GM19035 (cell line): ENCODE data around the gene MYL12A.
"Not testable (repeated sequence)": the region's sequence is repeated elsewhere in the genome, so short reads cannot be mapped to it uniquely, and the experiment has no call there.

ENCODE experiments used
- ATAC-seq: cut with Tn5 transposase; IDR thresholded peaks from one replicate; pipeline ENCODE4 v1.9.1; 2021; ENCODE audit not compliant: unreplicated experiment

The MYL12A gene

GRCh38 chr18:3247240-3248061 is at the start of gene MYL12A:
Gene MYL12A, plus strand, starts transcription at chr18:3247801. Its CDS starts 5,447 bp downstream, at chr18:3253248.
- peak; percentile 85 for ATAC-seq

- ATAC-seq: not testable (repeated sequence)
Measured at GRCh38 chr18:3198260-3198860, 49.2 kb upstream of the MYL12A start.

GRCh38 chr18:3199942-3200645 is 47.5 kb upstream of the MYL12A start:
- no peak for ATAC-seq

- ATAC-seq: no peak
Measured at GRCh38 chr18:3205239-3205638, 42.4 kb upstream of the MYL12A start.

- no peak for ATAC-seq
Measured at GRCh38 chr18:3207565-3207964, 40.0 kb upstream of the MYL12A start.

GRCh38 chr18:3209859-3210569 is 37.6 kb upstream of the MYL12A start:
- ATAC-seq: no peak

- no peak for ATAC-seq
Measured at GRCh38 chr18:3211236-3211992, 36.2 kb upstream of the MYL12A start.

- ATAC-seq: no peak
Measured at GRCh38 chr18:3212657-3213056, 34.9 kb upstream of the MYL12A start.

- no peak for ATAC-seq
Measured at GRCh38 chr18:3213300-3214059, 34.1 kb upstream of the MYL12A start.

GRCh38 chr18:3214855-3215637 is 32.6 kb upstream of the MYL12A start:
- ATAC-seq: no peak

GRCh38 chr18:3216987-3217386 is 30.6 kb upstream of the MYL12A start:
- ATAC-seq: no peak

GRCh38 chr18:3217948-3218647 is 29.5 kb upstream of the MYL12A start:
- ATAC-seq: no peak

- ATAC-seq: no peak
Measured at GRCh38 chr18:3218819-3219218, 28.8 kb upstream of the MYL12A start.

GRCh38 chr18:3219241-3219630 is 28.4 kb upstream of the MYL12A start:
- ATAC-seq: no peak

GRCh38 chr18:3219631-3220335 is 27.8 kb upstream of the MYL12A start, which contains the start of gene MYOM1:
Gene MYOM1, minus strand, starts transcription at chr18:3219968. Its CDS starts 4,745 bp downstream, at chr18:3215223.
- no peak for ATAC-seq

- ATAC-seq: not testable (repeated sequence)
Measured at GRCh38 chr18:3220868-3221267, 26.7 kb upstream of the MYL12A start.

- no peak for ATAC-seq
Measured at GRCh38 chr18:3221496-3221895, 26.1 kb upstream of the MYL12A start.

GRCh38 chr18:3223356-3223755 is 24.2 kb upstream of the MYL12A start:
- no peak for ATAC-seq
